ENCODE measurements around the gene NUBP2.

- TF ChIP-seq CTCF (IDR thresholded peaks at IDR 0.05) (no peak), POLR2A (IDR thresholded peaks at IDR 0.05) (no peak), POLR2AphosphoS5 (IDR thresholded peaks at IDR 0.05) (no peak), EP300 (IDR thresholded peaks at IDR 0.05) (no peak)
Observed at GRCh38 chr16:1745181-1745899, 37.4 kb upstream of the NUBP2 start.
